ENCODE data around the gene C1orf53.

DNA sequence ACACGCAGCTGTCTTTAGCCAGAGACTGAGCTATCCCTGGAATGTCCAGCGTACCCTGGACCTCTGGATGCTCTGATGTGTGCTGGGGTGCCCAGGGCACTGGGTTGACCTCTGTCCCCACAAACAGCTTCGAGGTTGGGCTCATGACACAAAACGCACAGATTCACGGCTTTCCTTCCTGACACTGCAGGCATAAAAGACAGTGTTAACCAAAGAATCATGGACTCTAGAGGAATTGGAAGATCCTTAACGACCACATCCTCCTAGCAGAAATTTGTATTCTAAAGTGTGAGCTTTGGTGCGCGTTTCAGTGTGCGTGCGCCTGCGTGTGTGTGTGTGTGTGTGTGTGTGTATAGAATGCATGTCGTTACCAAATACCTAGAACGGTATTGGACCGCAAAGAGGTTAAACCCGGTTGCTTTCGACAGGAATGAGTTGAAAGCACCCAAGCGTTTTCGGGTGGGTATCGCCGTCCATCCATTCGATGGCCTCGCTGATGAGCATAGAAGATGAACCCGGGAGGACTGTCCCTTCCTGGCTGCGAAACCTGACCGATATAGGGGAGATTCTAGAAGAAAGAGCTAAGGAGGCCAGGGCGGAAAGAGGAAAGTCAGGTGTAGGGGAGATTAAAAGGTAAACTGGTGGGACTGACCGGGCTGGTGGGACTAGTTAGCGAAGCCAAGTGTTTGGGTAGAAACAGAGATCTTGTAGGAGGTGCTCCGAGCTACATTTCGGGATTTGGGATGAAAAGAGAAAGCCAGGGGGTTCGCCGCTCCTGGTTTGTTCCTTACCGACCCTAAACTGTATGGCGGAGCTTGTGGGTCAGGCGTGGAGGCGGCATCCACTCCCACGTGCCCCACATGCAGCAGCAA, 7.9 kb downstream of the C1orf53 start:
- TF ChIP-seq, protein P1, sequence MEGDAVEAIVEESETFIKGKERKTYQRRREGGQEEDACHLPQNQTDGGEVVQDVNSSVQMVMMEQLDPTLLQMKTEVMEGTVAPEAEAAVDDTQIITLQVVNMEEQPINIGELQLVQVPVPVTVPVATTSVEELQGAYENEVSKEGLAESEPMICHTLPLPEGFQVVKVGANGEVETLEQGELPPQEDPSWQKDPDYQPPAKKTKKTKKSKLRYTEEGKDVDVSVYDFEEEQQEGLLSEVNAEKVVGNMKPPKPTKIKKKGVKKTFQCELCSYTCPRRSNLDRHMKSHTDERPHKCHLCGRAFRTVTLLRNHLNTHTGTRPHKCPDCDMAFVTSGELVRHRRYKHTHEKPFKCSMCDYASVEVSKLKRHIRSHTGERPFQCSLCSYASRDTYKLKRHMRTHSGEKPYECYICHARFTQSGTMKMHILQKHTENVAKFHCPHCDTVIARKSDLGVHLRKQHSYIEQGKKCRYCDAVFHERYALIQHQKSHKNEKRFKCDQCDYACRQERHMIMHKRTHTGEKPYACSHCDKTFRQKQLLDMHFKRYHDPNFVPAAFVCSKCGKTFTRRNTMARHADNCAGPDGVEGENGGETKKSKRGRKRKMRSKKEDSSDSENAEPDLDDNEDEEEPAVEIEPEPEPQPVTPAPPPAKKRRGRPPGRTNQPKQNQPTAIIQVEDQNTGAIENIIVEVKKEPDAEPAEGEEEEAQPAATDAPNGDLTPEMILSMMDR (IDR thresholded peaks at IDR 0.05), result no peak
- TF ChIP-seq POLR2A (IDR thresholded peaks at IDR 0.05), result no peak
